Neural crest cell (in vitro differentiated cells): ENCODE measurements around the gene FCHO1. TPM values are rescaled to one million over a fixed set of nuclear protein-coding genes. Genes with fewer than 3 reads are reported as not detected.

Experiments used
- DNase-seq: peaks from one replicate; pipeline ENCODE4 v3.0.0; 2021; ENCODE audit warnings: low read depth, mixed read lengths, low spot score
- H3K27ac Mint-ChIP-seq: one replicate; pipeline ENCODE4 v1.8.0; 2021; ENCODE audit warnings: mild to moderate bottlenecking, mixed read lengths; ENCODE audit not compliant: unreplicated experiment
- H3K27me3 Mint-ChIP-seq: 2 replicates; pipeline ENCODE4 v1.8.0; 2021; ENCODE audit warnings: low read depth, mild to moderate bottlenecking, mixed read lengths
- H3K36me3 Mint-ChIP-seq: 2 replicates; pipeline ENCODE4 v1.8.0; 2021; ENCODE audit warnings: low read depth, mild to moderate bottlenecking, mixed read lengths
- H3K4me1 Mint-ChIP-seq: 2 replicates; pipeline ENCODE4 v1.8.0; 2021; ENCODE audit warnings: mixed read lengths
- H3K4me3 Mint-ChIP-seq: one replicate; pipeline ENCODE4 v1.8.0; 2021; ENCODE audit warnings: mild to moderate bottlenecking, mixed read lengths
- H3K9me3 Mint-ChIP-seq: 2 replicates; pipeline ENCODE4 v1.8.0; 2021; ENCODE audit warnings: mixed read lengths
- long read RNA-seq: library from polyadenylated mRNA; unstranded; transcript quantifications from one replicate; pipeline ENCODE4 v2.0.0, GENCODE V29; 2020
- total RNA-seq: library from RNA; stranded (reverse); gene quantifications from 2 replicates; pipeline ENCODE4 v1.2.1, GENCODE V29; 2021
- TF ChIP-seq, protein P1 (sequence below): fragments of 200-600 bp; sonication (generic); conservative IDR thresholded peaks from 2 replicates; pipeline ENCODE4 v1.5.0; 2021; ENCODE audit warnings: antibody characterized with exemption, mild to moderate bottlenecking

The FCHO1 gene, protein sequence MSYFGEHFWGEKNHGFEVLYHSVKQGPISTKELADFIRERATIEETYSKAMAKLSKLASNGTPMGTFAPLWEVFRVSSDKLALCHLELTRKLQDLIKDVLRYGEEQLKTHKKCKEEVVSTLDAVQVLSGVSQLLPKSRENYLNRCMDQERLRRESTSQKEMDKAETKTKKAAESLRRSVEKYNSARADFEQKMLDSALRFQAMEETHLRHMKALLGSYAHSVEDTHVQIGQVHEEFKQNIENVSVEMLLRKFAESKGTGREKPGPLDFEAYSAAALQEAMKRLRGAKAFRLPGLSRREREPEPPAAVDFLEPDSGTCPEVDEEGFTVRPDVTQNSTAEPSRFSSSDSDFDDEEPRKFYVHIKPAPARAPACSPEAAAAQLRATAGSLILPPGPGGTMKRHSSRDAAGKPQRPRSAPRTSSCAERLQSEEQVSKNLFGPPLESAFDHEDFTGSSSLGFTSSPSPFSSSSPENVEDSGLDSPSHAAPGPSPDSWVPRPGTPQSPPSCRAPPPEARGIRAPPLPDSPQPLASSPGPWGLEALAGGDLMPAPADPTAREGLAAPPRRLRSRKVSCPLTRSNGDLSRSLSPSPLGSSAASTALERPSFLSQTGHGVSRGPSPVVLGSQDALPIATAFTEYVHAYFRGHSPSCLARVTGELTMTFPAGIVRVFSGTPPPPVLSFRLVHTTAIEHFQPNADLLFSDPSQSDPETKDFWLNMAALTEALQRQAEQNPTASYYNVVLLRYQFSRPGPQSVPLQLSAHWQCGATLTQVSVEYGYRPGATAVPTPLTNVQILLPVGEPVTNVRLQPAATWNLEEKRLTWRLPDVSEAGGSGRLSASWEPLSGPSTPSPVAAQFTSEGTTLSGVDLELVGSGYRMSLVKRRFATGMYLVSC
- 10.8 and 12.2 TPM in 2 replicates for total RNA-seq
- long read RNA-seq, result 0 reads

DNA sequence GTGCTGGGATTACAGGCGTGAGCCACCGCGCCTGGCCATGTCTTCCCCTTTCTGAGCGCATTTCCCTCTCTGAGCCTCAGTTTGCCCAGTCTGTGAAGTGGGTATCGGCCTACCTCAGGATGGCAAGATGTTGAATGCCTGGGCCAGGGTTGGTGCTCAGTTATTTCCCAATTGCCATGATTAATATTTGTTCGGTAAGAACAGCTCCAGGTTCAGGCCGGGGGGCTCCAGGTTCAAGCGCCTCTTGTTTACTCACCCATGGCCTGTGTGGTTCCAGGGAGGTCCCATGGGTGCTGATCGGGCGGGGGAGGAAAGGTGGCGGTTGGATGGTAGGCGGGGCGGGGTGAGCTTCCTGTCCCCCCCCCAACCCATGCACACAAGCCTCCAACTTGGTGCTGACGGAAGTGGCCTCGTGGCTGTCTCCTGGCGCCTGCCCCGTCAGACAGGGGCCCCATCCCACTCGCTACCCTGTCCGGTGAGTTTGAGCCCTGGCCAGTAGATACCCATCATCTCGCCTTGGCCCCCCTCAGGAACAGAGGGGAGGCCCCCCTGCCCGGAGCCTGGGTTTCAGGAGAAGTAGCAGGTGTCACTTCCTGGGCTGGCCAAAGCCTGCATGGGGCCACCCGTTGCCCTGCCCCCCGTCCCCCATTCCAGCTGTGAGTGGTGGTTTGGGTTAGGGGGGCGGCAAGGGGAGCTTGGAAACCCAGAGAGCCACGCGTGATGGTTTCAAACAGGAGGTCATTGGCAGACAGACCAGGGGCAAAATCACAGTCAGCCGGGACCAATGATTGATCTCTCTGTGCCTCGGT is at the start of gene FCHO1:
Gene FCHO1 (plus strand): TSS at position 375 of the 809 bp plus-strand sequence. CDS start 3,688 bp downstream, outside the sequence.
- Mint-ChIP-seq H3K4me1 (peaks cover 38% of the 10 kb centered on the region), H3K27me3 (no peaks in the 10 kb centered on the region), H3K4me3 (peak within 1 kb of the TSS; percentile 8), H3K9me3 (no peaks in the 10 kb centered on the region), H3K27ac (no peak within 1 kb of the TSS), H3K36me3 (no peaks in the 10 kb centered on the region)
- no peak for DNase-seq
- TF ChIP-seq, protein P1, sequence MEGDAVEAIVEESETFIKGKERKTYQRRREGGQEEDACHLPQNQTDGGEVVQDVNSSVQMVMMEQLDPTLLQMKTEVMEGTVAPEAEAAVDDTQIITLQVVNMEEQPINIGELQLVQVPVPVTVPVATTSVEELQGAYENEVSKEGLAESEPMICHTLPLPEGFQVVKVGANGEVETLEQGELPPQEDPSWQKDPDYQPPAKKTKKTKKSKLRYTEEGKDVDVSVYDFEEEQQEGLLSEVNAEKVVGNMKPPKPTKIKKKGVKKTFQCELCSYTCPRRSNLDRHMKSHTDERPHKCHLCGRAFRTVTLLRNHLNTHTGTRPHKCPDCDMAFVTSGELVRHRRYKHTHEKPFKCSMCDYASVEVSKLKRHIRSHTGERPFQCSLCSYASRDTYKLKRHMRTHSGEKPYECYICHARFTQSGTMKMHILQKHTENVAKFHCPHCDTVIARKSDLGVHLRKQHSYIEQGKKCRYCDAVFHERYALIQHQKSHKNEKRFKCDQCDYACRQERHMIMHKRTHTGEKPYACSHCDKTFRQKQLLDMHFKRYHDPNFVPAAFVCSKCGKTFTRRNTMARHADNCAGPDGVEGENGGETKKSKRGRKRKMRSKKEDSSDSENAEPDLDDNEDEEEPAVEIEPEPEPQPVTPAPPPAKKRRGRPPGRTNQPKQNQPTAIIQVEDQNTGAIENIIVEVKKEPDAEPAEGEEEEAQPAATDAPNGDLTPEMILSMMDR, result no peak

DNA sequence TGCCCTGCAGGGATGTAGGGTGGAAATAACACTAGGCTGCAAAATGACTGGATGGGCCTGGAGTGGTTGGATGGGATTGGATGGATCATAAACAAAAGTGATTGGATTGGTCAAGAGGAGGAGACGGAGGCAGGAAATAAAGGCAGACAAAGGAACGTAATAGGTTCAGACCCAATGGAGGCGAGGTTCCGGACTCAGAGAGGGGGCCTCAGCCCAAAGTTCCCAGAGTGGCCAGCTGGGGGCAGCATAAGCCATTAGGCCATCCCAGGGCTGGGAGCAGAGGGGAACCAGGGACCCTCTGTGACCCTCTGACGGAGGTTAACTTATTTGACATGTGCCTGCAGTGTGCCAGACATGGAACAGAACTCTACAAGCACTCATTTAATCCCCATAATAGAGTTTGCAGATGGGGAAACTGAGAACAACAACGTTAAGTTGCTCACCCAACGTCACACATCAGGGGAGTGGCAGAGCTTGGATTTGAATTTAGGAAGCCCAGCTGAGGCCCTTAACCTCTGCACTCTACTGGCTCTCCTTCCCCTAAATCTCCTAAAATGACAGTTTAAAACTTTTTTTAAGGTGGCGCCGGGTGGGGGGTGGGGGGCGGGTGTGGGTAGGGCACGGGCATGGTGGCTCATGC is 47.3 kb upstream of the FCHO1 start:
- no peak overlapping the region for H3K4me3 Mint-ChIP-seq
- H3K27ac Mint-ChIP-seq, result no peak overlapping the region
- no peaks in the 10 kb centered on the region for H3K36me3 Mint-ChIP-seq
- TF ChIP-seq, protein P1, result peak; percentile 68
- peaks cover 18% of the 10 kb centered on the region for H3K27me3 Mint-ChIP-seq
- H3K9me3 Mint-ChIP-seq, result peaks cover 4% of the 10 kb centered on the region
- peaks cover 4% of the 10 kb centered on the region for H3K4me1 Mint-ChIP-seq
- DNase-seq, result peak; percentile 56

DNA sequence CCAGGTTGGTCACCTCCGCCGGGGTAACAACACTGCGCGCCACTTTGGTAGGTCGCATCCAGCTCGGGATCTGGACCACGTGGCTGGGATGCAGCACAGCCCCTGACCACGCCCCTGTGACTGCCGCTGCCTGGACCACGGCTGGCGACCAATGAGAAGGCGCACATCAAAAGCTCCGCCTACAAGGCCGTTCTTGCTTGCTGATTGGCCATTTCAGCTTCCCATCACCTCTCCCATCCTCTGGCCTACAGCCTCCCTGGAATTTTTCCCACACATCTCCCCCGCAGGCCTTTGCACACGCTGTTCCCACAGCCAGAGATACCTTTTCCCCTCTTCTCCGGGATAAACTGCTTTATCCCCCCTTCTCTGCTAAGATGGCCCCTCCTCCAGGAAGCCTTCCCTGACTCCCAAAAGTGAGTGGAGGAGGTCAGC is 44.5 kb upstream of the FCHO1 start:
- Mint-ChIP-seq H3K4me1 (peaks cover 4% of the 10 kb centered on the region), H3K27me3 (peaks cover 7% of the 10 kb centered on the region), H3K36me3 (no peaks in the 10 kb centered on the region), H3K27ac (no peak overlapping the region), H3K9me3 (peaks cover 4% of the 10 kb centered on the region), H3K4me3 (no peak overlapping the region)
- TF ChIP-seq, protein P1, result no peak
- peak; percentile 30 for DNase-seq

DNA sequence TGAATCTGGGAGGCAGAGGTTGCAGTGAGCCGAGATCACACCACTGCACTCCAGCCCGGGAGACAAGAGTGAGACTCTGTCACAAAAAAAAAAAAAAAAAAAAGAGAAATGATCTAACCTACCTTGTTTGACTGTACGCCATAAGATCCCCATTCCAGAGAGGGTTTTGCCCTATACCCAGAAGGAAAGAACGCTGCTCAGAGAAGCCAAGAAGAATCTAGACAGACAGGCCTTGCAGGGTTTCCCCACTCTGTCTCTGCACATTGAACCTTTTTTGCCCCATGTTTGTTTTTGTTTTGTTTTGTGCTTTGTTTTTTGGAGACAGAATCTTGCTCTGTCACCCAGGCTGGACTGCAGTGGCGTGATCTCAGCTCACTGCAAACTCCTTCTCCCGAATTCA is 39.4 kb upstream of the FCHO1 start:
- Mint-ChIP-seq H3K9me3 (peaks cover 2% of the 10 kb centered on the region), H3K27me3 (peaks cover 4% of the 10 kb centered on the region), H3K4me3 (no peak overlapping the region), H3K36me3 (no peaks in the 10 kb centered on the region), H3K4me1 (no peaks in the 10 kb centered on the region), H3K27ac (no peak overlapping the region)
- no peak for DNase-seq
- TF ChIP-seq, protein P1, result no peak
